Central memory CD4-positive, alpha-beta T cell (primary cell): ENCODE data around the gene MAGEA6.

ENCODE experiments used
- DNase-seq: peaks from one replicate; pipeline ENCODE4 v3.0.0; 2022

The MAGEA6 gene

GRCh38 chrX:152733261-152733975 lies 36.1 kb downstream of the MAGEA6 start, which contains the start of the genes CSAG1 and MAGEA12:
CSAG1 (minus strand) TSS chrX:152733721; CDS start chrX:152732460, 1,261 bp downstream.
MAGEA12 (plus strand) TSS chrX:152733757; CDS start chrX:152736162, 2,405 bp downstream.
- no peak for DNase-seq

- DNase-seq, result no peak
Observed at GRCh38 chrX:152725409-152725808, 44.1 kb downstream of the MAGEA6 start.
